ENCODE data around the gene SLC2A1.

Gene SLC2A1

GRCh38 chr1:42942444-42942843 is 16.2 kb downstream of the SLC2A1 start:
- DNase-seq (ENCODE audit: low read depth in 2 of 2) = no peak

GRCh38 chr1:42941640-42942330 is 16.9 kb downstream of the SLC2A1 start:
- DNase-seq (ENCODE audit: low read depth in 2 of 2) = no peak

- DNase-seq (ENCODE audit: low read depth in 2 of 2) = no peak
Measured at GRCh38 chr1:42940851-42941639, 17.6 kb downstream of the SLC2A1 start.

- no peak for DNase-seq (ENCODE audit: low read depth in 2 of 2)
Measured at GRCh38 chr1:42938645-42939615, 19.7 kb downstream of the SLC2A1 start.

GRCh38 chr1:42937836-42938644 is 20.6 kb downstream of the SLC2A1 start:
- DNase-seq (ENCODE audit: low read depth in 2 of 2) = no peak

- DNase-seq (ENCODE audit: low read depth in 2 of 2) = no peak
Measured at GRCh38 chr1:42937141-42937696, 21.4 kb downstream of the SLC2A1 start.

- DNase-seq (ENCODE audit: low read depth in 2 of 2) = no peak
Measured at GRCh38 chr1:42936309-42937078, 22.2 kb downstream of the SLC2A1 start.

- DNase-seq (ENCODE audit: low read depth in 2 of 2) = no peak
Measured at GRCh38 chr1:42935971-42936308, 22.7 kb downstream of the SLC2A1 start.

GRCh38 chr1:42935313-42935895 is 23.3 kb downstream of the SLC2A1 start:
- no peak for DNase-seq (ENCODE audit: low read depth in 2 of 2)

- no peak for DNase-seq (ENCODE audit: low read depth in 2 of 2)
Measured at GRCh38 chr1:42934541-42935312, 23.9 kb downstream of the SLC2A1 start.

- DNase-seq (ENCODE audit: low read depth in 2 of 2) = no peak
Measured at GRCh38 chr1:42933610-42934491, 24.8 kb downstream of the SLC2A1 start.

- DNase-seq (ENCODE audit: low read depth in 2 of 2) = no peak
Measured at GRCh38 chr1:42933060-42933586, 25.5 kb downstream of the SLC2A1 start.

GRCh38 chr1:42932442-42932941 is 26.2 kb downstream of the SLC2A1 start:
- DNase-seq (ENCODE audit: low read depth in 2 of 2) = no peak

- DNase-seq (ENCODE audit: low read depth in 2 of 2) = peak; percentile 58 to 61
Measured at GRCh38 chr1:42931911-42932422, 26.7 kb downstream of the SLC2A1 start.

GRCh38 chr1:42931108-42931539 is 27.5 kb downstream of the SLC2A1 start:
- DNase-seq (ENCODE audit: low read depth in 2 of 2) = no peak

GRCh38 chr1:42930178-42931107 is 28.2 kb downstream of the SLC2A1 start:
- no peak for DNase-seq (ENCODE audit: low read depth in 2 of 2)
